ENCODE results near the gene PTH2. TPM values are rescaled to one million over a fixed set of nuclear protein-coding genes. Genes with fewer than 3 reads are reported as not detected.

Gene PTH2
- total RNA-seq, 1 experiment from 2014 or later, result 1.0 TPM

GRCh38 chr19:49470615-49470978, 47.4 kb upstream of the PTH2 start:
- H3K27ac Mint-ChIP-seq, result no peak overlapping the region
- peaks cover 7% of the 10 kb centered on the region for H3K4me1 Mint-ChIP-seq
- no peak for TF ChIP-seq NR1H2 (CRISPR knock-in tag; IDR thresholded peaks at IDR 0.05)
- TF ChIP-seq PREB (CRISPR knock-in tag; IDR thresholded peaks at IDR 0.05; ENCODE audit: borderline replicate concordance), result no peak
- TF ChIP-seq NR3C1 (CRISPR knock-in tag; conservative IDR thresholded peaks at IDR 0.05; ENCODE audit: low read depth), result no peak
- TF ChIP-seq ETV6 (CRISPR knock-in tag; IDR thresholded peaks at IDR 0.05), result no peak
- no peak for TF ChIP-seq FOXP4 (CRISPR knock-in tag; IDR thresholded peaks at IDR 0.05)
- no peak for TF ChIP-seq ZMAT4 (CRISPR knock-in tag; IDR thresholded peaks at IDR 0.05)
- TF ChIP-seq ZNF423 (CRISPR knock-in tag; IDR thresholded peaks at IDR 0.05), result no peak
- TF ChIP-seq, protein P1, sequence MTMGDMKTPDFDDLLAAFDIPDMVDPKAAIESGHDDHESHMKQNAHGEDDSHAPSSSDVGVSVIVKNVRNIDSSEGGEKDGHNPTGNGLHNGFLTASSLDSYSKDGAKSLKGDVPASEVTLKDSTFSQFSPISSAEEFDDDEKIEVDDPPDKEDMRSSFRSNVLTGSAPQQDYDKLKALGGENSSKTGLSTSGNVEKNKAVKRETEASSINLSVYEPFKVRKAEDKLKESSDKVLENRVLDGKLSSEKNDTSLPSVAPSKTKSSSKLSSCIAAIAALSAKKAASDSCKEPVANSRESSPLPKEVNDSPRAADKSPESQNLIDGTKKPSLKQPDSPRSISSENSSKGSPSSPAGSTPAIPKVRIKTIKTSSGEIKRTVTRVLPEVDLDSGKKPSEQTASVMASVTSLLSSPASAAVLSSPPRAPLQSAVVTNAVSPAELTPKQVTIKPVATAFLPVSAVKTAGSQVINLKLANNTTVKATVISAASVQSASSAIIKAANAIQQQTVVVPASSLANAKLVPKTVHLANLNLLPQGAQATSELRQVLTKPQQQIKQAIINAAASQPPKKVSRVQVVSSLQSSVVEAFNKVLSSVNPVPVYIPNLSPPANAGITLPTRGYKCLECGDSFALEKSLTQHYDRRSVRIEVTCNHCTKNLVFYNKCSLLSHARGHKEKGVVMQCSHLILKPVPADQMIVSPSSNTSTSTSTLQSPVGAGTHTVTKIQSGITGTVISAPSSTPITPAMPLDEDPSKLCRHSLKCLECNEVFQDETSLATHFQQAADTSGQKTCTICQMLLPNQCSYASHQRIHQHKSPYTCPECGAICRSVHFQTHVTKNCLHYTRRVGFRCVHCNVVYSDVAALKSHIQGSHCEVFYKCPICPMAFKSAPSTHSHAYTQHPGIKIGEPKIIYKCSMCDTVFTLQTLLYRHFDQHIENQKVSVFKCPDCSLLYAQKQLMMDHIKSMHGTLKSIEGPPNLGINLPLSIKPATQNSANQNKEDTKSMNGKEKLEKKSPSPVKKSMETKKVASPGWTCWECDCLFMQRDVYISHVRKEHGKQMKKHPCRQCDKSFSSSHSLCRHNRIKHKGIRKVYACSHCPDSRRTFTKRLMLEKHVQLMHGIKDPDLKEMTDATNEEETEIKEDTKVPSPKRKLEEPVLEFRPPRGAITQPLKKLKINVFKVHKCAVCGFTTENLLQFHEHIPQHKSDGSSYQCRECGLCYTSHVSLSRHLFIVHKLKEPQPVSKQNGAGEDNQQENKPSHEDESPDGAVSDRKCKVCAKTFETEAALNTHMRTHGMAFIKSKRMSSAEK (CRISPR knock-in tag; IDR thresholded peaks at IDR 0.05; ENCODE audit: borderline replicate concordance), result no peak
- TF ChIP-seq E2F1 (CRISPR knock-in tag; IDR thresholded peaks at IDR 0.05), result no peak
- TF ChIP-seq ZNF281 (CRISPR knock-in tag; IDR thresholded peaks at IDR 0.05), result no peak
- TF ChIP-seq TEAD1 (CRISPR knock-in tag; IDR thresholded peaks at IDR 0.05), result no peak
- CTCF ChIA-PET, result interaction anchor here (0.6 to 2.0 kb wide), 4 partner anchors 14 to 79 kb away, joined by 3 to 6 read pairs (median 3); partner anchors contain the start of gene ALDH16A1
- POLR2A ChIA-PET, result no interaction called here
- peaks cover 2% of the 10 kb centered on the region; the same call in 1 of the 2 replicates for H3K36me3 Mint-ChIP-seq
- H3K9me3 Mint-ChIP-seq, result no peaks in the 10 kb centered on the region
- H3K4me3 Mint-ChIP-seq, result no peak overlapping the region
- ATAC-seq, result no peak
- DNase-seq (ENCODE audit: low spot score), result no peak
- H3K27me3 Mint-ChIP-seq (ENCODE audit: low read depth), result peaks cover 12% of the 10 kb centered on the region
